BJ (cell line): Measurements from ENCODE around the gene SCFD2. TPM values are rescaled to one million over a fixed set of nuclear protein-coding genes. Genes with fewer than 3 reads are reported as not detected.

Source experiments
- CTCF ChIA-PET: fragments of 350-600 bp; formaldehyde crosslinking; extraction: SDS; loops from one replicate; lab custom pipeline; 2021; ENCODE audit warnings: antibody characterized with exemption, inconsistent platforms; lab: Yijun Ruan, JAX
- POLR2A ChIA-PET: fragments of 300-600 bp; sonication (Branson Sonifier 250); formaldehyde crosslinking; extraction: SDS; loops from one replicate; lab custom pipeline; 2021; ENCODE audit warnings: antibody characterized with exemption; lab: Charles Lee
- DNase-seq: peaks from one replicate; pipeline ENCODE4 v3.0.0-alpha.2; 2011; ENCODE audit warnings: low read depth
- H3K27me3 ChIP-seq: 2 replicates; pipeline ENCODE4 v1.6.0; 2011; ENCODE audit warnings: low read length; ENCODE audit not compliant: control insufficient read depth, insufficient read depth
- H3K36me3 ChIP-seq: 2 replicates; pipeline ENCODE4 v1.5.1; 2011; ENCODE audit warnings: low read length; ENCODE audit not compliant: control insufficient read depth, insufficient read depth
- H3K4me3 ChIP-seq: 2 replicates; pipeline ENCODE4 v1.5.1; 2011; ENCODE audit warnings: low read depth, mild to moderate bottlenecking, control low read depth, low read length
- polyA plus RNA-seq: library from polyadenylated mRNA; depleted of rRNA; stranded (reverse); fragments of >200 nt; gene quantifications from 2 replicates; pipeline ENCODE4 v1.2.3, GENCODE V29; 2011
- TF ChIP-seq, protein P1 (sequence below): IDR thresholded peaks from 2 replicates; pipeline ENCODE4 v1.5.1; 2011; ENCODE audit warnings: low read depth, mild to moderate bottlenecking, control low read depth, inconsistent platforms, low read length, moderate library complexity; ENCODE audit not compliant: insufficient read depth

Gene SCFD2
- polyA plus RNA-seq, 1 experiment, result 17.4 TPM

DNA sequence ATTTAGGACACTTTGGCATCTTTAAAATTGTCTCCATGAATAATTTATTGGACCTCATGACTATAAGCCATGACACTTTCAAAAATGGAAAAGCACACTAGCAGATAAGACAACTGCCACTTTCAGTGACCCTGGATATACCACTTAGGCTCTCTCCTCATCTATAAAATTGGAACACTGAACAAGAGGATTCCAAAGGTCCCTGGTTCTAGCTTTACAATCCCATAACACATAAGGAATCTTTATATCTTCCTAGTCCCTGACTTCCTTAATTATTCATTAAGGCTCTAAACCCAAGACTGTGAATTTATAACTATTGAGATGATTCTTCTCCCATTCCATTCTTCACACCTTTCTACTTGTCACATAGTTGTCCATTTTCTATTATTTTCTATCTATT is 190.2 kb downstream of the SCFD2 start:
- TF ChIP-seq, protein P1, sequence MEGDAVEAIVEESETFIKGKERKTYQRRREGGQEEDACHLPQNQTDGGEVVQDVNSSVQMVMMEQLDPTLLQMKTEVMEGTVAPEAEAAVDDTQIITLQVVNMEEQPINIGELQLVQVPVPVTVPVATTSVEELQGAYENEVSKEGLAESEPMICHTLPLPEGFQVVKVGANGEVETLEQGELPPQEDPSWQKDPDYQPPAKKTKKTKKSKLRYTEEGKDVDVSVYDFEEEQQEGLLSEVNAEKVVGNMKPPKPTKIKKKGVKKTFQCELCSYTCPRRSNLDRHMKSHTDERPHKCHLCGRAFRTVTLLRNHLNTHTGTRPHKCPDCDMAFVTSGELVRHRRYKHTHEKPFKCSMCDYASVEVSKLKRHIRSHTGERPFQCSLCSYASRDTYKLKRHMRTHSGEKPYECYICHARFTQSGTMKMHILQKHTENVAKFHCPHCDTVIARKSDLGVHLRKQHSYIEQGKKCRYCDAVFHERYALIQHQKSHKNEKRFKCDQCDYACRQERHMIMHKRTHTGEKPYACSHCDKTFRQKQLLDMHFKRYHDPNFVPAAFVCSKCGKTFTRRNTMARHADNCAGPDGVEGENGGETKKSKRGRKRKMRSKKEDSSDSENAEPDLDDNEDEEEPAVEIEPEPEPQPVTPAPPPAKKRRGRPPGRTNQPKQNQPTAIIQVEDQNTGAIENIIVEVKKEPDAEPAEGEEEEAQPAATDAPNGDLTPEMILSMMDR, result no peak
- Histone ChIP-seq H3K36me3 (no peaks in the 10 kb centered on the region), H3K27me3 (no peaks in the 10 kb centered on the region), H3K4me3 (no peak overlapping the region)
- DNase-seq, result no peak
- CTCF ChIA-PET, result no interaction called here
- POLR2A ChIA-PET, result no interaction called here

DNA sequence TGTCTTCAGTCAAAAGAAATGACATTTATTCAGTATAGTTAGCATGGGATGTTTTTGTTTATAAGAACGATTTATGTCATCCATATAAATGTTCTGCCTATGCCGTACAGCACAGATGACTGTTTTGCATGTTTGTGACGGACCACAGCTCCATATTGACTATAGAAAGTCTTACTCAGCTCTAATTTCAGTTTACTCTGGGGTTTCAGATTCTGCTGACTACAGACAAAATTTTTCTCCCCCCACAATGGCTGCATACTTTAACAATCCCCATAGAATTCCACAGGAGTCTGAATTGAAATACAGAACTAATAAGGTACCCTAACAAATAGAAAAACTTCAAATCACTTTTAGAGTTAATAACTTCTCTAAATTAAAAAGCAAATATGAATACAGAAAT is 191.0 kb downstream of the SCFD2 start:
- no peaks in the 10 kb centered on the region for H3K36me3 ChIP-seq
- H3K4me3 ChIP-seq, result no peak overlapping the region
- POLR2A ChIA-PET, result interaction anchor here (0.7 kb wide), 1 partner anchor 305 kb away, joined by 3 read pairs; no protein-coding TSS in a partner anchor
- CTCF ChIA-PET, result interaction anchor here (0.6 kb wide), 1 partner anchor 58 kb away, joined by 3 read pairs; no protein-coding TSS in a partner anchor
- TF ChIP-seq, protein P1, result no peak
- no peaks in the 10 kb centered on the region for H3K27me3 ChIP-seq
- DNase-seq, result no peak

DNA sequence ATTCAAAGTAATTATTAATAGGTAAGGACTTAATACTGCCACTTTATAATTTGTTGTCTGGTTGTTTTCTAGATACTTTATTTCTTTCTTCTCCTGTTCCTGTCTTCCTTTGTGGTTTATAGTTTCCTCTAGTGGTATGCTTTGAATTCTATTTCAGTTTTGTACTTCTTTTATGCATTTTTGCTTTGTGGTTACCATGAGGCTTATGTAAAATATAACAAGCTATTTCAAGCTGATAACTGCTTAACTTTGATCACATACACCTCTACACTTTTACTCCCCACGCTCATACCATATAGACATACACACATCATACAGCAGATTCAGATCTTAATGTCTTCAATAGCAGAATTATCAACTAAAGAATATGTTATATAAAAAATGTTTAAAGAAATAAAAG is 192.3 kb downstream of the SCFD2 start:
- H3K36me3 ChIP-seq, result no peaks in the 10 kb centered on the region
- DNase-seq, result no peak
- ChIA-PET CTCF (no interaction called here), POLR2A (no interaction called here)
- H3K4me3 ChIP-seq, result no peak overlapping the region
- TF ChIP-seq, protein P1, result no peak
- H3K27me3 ChIP-seq, result no peaks in the 10 kb centered on the region

DNA sequence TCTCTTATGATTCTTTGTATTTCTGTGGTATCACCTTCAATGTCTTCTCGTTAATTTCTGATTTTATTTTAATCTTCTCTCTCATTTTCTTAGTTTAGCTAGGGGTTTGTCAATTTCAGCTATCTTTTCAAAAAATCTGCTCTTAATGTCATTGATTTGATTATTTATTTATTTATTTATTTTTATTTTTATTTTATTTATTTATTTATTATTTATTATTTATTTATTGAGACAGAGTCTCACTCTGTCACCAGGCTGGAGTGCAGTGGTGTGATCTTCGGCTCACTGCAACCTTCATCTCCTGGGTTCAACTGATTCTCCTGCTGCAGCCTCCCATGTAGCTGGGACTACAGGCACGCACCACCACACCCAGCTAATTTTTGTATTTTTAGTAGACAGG is 194.1 kb downstream of the SCFD2 start:
- ChIA-PET POLR2A (no interaction called here), CTCF (no interaction called here)
- H3K36me3 ChIP-seq, result no peaks in the 10 kb centered on the region
- TF ChIP-seq, protein P1, result no peak
- no peak overlapping the region for H3K4me3 ChIP-seq
- H3K27me3 ChIP-seq, result no peaks in the 10 kb centered on the region
- no peak for DNase-seq

DNA sequence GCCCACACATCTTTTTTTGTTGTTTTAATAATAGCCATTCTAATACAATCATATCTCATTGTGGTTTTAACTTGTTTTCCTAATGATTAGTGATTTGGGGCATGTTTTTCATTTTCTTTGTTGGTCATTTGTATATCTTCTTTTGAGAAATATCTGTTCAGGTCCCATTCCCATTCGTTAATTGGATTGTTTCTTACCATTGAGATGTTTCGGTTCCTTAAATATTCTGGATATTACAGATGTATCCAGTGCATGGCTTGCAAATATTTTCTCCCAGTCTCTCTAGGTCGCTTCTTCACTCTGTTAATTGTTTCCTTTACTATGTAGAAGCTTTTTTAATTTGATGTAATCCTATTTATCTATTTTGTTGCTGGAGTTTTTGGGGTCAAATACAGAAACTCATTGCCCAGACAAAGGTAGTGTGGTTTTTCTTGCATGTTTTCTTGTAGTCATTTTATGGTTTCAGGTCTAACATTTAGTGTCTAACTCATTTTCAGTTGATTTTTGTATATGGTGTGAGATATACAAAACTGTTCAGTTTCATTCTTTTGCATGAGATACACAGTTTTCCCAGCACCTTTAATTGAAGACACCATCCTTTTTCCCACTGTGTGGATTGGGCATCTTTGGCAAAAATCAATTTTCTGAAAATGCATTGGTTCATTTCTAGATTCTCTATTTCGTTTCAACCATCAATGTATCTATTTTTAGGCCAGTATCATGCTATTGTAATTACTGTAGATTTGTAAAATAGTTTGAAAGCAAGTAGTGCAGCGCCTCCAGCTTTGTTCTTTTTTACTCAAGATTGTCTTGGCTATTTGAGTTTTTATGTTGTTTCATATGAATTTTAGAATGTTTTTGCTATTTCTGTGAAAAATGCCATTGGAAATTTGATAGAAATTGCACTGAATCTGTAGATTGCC is 195.9 kb downstream of the SCFD2 start:
- no peak overlapping the region for H3K4me3 ChIP-seq
- H3K36me3 ChIP-seq, result no peaks in the 10 kb centered on the region
- DNase-seq, result no peak
- TF ChIP-seq, protein P1, result no peak
- H3K27me3 ChIP-seq, result no peaks in the 10 kb centered on the region
- ChIA-PET POLR2A (no interaction called here), CTCF (no interaction called here)
